Sigmoid colon (tissue), 7 donors: ENCODE data around the gene MTUS2. TPM values are rescaled to one million over a fixed set of nuclear protein-coding genes. Genes with fewer than 3 reads are reported as not detected.

Experiments
- DNase-seq: peaks from one replicate; pipeline ENCODE4 v3.0.0-alpha.2; 2019
- H3K27ac ChIP-seq, 4 donors: fragments of 200-600 bp; sonication (generic); one replicate each; pipeline ENCODE4 v1.5.1; 2016 to 2019; ENCODE audit warnings: mild to moderate bottlenecking in 1 of 4
- H3K27me3 ChIP-seq, 3 donors: fragments of 200-600 bp; sonication (generic); one replicate each; pipeline ENCODE4 v1.5.1; 2019; ENCODE audit warnings: mild to moderate bottlenecking in 1 of 3
- H3K36me3 ChIP-seq, 4 donors: fragments of 200-600 bp; sonication (generic); one replicate each; pipeline ENCODE4 v1.5.1; 2016 to 2019
- H3K4me1 ChIP-seq, 4 donors: fragments of 200-600 bp; sonication (generic); one replicate each; pipeline ENCODE4 v1.5.1; 2017 to 2019
- H3K4me3 ChIP-seq, 4 donors: fragments of 200-600 bp; sonication (generic); one replicate each; pipeline ENCODE4 v1.5.1; 2017 to 2019; ENCODE audit warnings: mild to moderate bottlenecking in 2 of 4, moderate library complexity in 1 of 4
- H3K9me3 ChIP-seq, 4 donors: fragments of 200-600 bp in 3 of 4; sonication (generic) in 3 of 4; one replicate each; pipeline versions ENCODE4 v1.5.1 to v1.6.1; 2013 to 2019
- CTCF ChIP-seq, 4 experiments: fragments of 450-650 bp in 3 of 4; fragments of 200-600 bp in 1 of 4; IDR thresholded peaks; one replicate each; pipeline ENCODE4 v1.5.1; 2016 to 2019; ENCODE audit warnings: antibody characterized with exemption in 4 of 4, mild to moderate bottlenecking in 3 of 4, moderate library complexity in 2 of 4
- EP300 ChIP-seq, 4 donors: sonication (generic); formaldehyde crosslinking; IDR thresholded peaks; one replicate each; pipeline ENCODE4 v1.6.1; 2017; ENCODE audit warnings: antibody characterized with exemption in 4 of 4
- POLR2A ChIP-seq, 2 donors: fragments of 450-650 bp; IDR thresholded peaks; one replicate each; pipeline ENCODE4 v1.6.1; 2016; ENCODE audit warnings: antibody characterized with exemption in 2 of 2, mild to moderate bottlenecking in 2 of 2, moderate library complexity in 2 of 2
- POLR2AphosphoS5 ChIP-seq, 4 donors: sonication (generic); formaldehyde crosslinking; IDR thresholded peaks; one replicate each; pipeline ENCODE4 v1.6.1; 2017; ENCODE audit warnings: antibody characterized with exemption in 4 of 4
- WGBS, 2 donors: extraction: QIAGEN DNeasy Blood & Tissue Kit; methylation state at CpG; one replicate each; pipeline ENCODE4 v1.1.7; 2013; 5-methylcytosine and 5-hydroxymethylcytosine counted together
- intact Hi-C: fragments of 100-400 bp; cut with DNase I; formaldehyde crosslinking; loops from one replicate; pipeline ENCODE4 v1.15.1; 2023
- polyA plus RNA-seq, 3 donors: library from polyadenylated mRNA; stranded (reverse); fragments of 200-250 nt; gene quantifications; one replicate each; pipeline ENCODE4 v1.2.3, GENCODE V29; 2013
- total RNA-seq, 4 donors: library from RNA; depleted of rRNA; stranded (reverse); fragments of >200 nt; gene quantifications; one replicate each; pipeline ENCODE4 v1.1.0, GENCODE V29; 2016
- donor health status: healthy with polysubstance abuse.
- donor health status: Bipolar disorder and iron deficiency.
- donor health status: healthy.

MTUS2 gene
- total and polyA plus RNA-seq, 7 donors = 0.23 to 2.2 (median 0.85) TPM; not detected in 1

GRCh38 chr13:29472332-29472961 is 652.3 kb downstream of the MTUS2 start:
- intact Hi-C loops = loop anchor here (10.0 kb wide), 1 partner anchor 108 kb away; no protein-coding TSS in a partner anchor
- WGBS, 2 donors = 23 to 49% methylated on average over 6 of the region's 6 CpGs
- TF ChIP-seq EP300 (IDR thresholded peaks at IDR 0.05) (no peak), POLR2AphosphoS5 (IDR thresholded peaks at IDR 0.05) (no peak), CTCF (IDR thresholded peaks at IDR 0.05) (peak in 3 of 4 experiments; percentile 65 to 75 (median 71))
- H3K27me3 ChIP-seq = no peaks in the 10 kb centered on the region
- no peak overlapping the region for H3K4me3 ChIP-seq
- no peaks in the 10 kb centered on the region for H3K9me3 ChIP-seq
- no peak overlapping the region for H3K27ac ChIP-seq
- no peaks in the 10 kb centered on the region for H3K36me3 ChIP-seq
- no peaks in the 10 kb centered on the region for H3K4me1 ChIP-seq
- no peak for DNase-seq

GRCh38 chr13:29473166-29473565 is 653.0 kb downstream of the MTUS2 start:
- no peak overlapping the region for H3K4me3 ChIP-seq
- no peaks in the 10 kb centered on the region for H3K36me3 ChIP-seq
- intact Hi-C loops = loop anchor here (10.0 kb wide), 1 partner anchor 108 kb away; no protein-coding TSS in a partner anchor
- H3K27me3 ChIP-seq = no peaks in the 10 kb centered on the region
- H3K4me1 ChIP-seq = no peaks in the 10 kb centered on the region
- WGBS, 2 donors = 79 to 86% methylated on average over 4 of the region's 4 CpGs
- no peak overlapping the region for H3K27ac ChIP-seq
- DNase-seq = no peak
- H3K9me3 ChIP-seq = no peaks in the 10 kb centered on the region
- TF ChIP-seq EP300 (IDR thresholded peaks at IDR 0.05) = no peak
- no peak for TF ChIP-seq CTCF (IDR thresholded peaks at IDR 0.05)
- TF ChIP-seq POLR2AphosphoS5 (IDR thresholded peaks at IDR 0.05) = no peak
- no peak for TF ChIP-seq POLR2A (IDR thresholded peaks at IDR 0.05)

- Histone ChIP-seq H3K36me3 (no peaks in the 10 kb centered on the region), H3K27ac (no peak overlapping the region), H3K9me3 (no peaks in the 10 kb centered on the region), H3K4me3 (no peak overlapping the region), H3K27me3 (no peaks in the 10 kb centered on the region), H3K4me1 (no peaks in the 10 kb centered on the region)
- TF ChIP-seq POLR2A (IDR thresholded peaks at IDR 0.05) (no peak), POLR2AphosphoS5 (IDR thresholded peaks at IDR 0.05) (no peak), CTCF (IDR thresholded peaks at IDR 0.05) (no peak), EP300 (IDR thresholded peaks at IDR 0.05) (no peak)
- intact Hi-C loops = loop anchor here (10.0 kb wide), 1 partner anchor 110 kb away; no protein-coding TSS in a partner anchor
- DNase-seq = no peak
- WGBS, 2 donors = 81 to 86% methylated on average over 3 of the region's 3 CpGs
These were observed 654.9 kb downstream of the MTUS2 start for GRCh38 chr13:29474991-29475390.

- Histone ChIP-seq H3K4me3 (no peak overlapping the region), H3K4me1 (no peaks in the 10 kb centered on the region), H3K9me3 (no peaks in the 10 kb centered on the region), H3K36me3 (no peaks in the 10 kb centered on the region), H3K27ac (no peak overlapping the region), H3K27me3 (no peaks in the 10 kb centered on the region)
- intact Hi-C loops = loop anchor here (10.0 kb wide), 1 partner anchor 111 kb away; no protein-coding TSS in a partner anchor
- WGBS, 2 donors = 82 to 87% methylated on average over 3 of the region's 3 CpGs
- no peak for TF ChIP-seq POLR2A (IDR thresholded peaks at IDR 0.05)
- no peak for TF ChIP-seq EP300 (IDR thresholded peaks at IDR 0.05)
- TF ChIP-seq POLR2AphosphoS5 (IDR thresholded peaks at IDR 0.05) = no peak
- TF ChIP-seq CTCF (IDR thresholded peaks at IDR 0.05) = no peak
- no peak for DNase-seq
These were observed 655.9 kb downstream of the MTUS2 start for GRCh38 chr13:29476046-29476445.
